Mucosa of rectum (tissue), 2 donors: Measurements from ENCODE around the gene HOXC12.

Experiments used
- H3K27ac ChIP-seq, 2 donors: one replicate each; pipeline ENCODE4 v1.7.0; 2013; ENCODE audit warnings: inconsistent platforms in 2 of 2, low read depth in 2 of 2, low read length in 2 of 2
- H3K27me3 ChIP-seq, 2 donors: one replicate each; pipeline ENCODE4 v1.7.0; 2013; ENCODE audit warnings: low read length in 2 of 2; ENCODE audit not compliant: control insufficient read depth in 2 of 2, insufficient read depth in 2 of 2
- H3K36me3 ChIP-seq, 2 donors: one replicate each; pipeline ENCODE4 v1.7.0; 2013; ENCODE audit warnings: low read length in 2 of 2; ENCODE audit not compliant: control insufficient read depth in 2 of 2, insufficient read depth in 2 of 2
- H3K4me1 ChIP-seq, 2 donors: one replicate each; pipeline ENCODE4 v1.7.0; 2013; ENCODE audit warnings: low read length in 2 of 2, mild to moderate bottlenecking in 1 of 2; ENCODE audit not compliant: control insufficient read depth in 2 of 2, insufficient read depth in 2 of 2
- H3K4me3 ChIP-seq, 2 donors: one replicate each; pipeline ENCODE4 v1.7.0; 2013; ENCODE audit warnings: low read length in 2 of 2
- H3K9ac ChIP-seq, 2 donors: one replicate each; pipeline ENCODE4 v1.7.0; 2013; ENCODE audit warnings: low read length in 2 of 2, low read depth in 1 of 2, mild to moderate bottlenecking in 1 of 2
- H3K9me3 ChIP-seq, 2 donors: one replicate each; pipeline ENCODE4 v1.7.0; 2013; ENCODE audit warnings: low read length in 2 of 2; ENCODE audit not compliant: control insufficient read depth in 2 of 2
- donor health status: healthy.
- donor health status: Normal muscosa, but diverticular disease.

The HOXC12 gene

DNA sequence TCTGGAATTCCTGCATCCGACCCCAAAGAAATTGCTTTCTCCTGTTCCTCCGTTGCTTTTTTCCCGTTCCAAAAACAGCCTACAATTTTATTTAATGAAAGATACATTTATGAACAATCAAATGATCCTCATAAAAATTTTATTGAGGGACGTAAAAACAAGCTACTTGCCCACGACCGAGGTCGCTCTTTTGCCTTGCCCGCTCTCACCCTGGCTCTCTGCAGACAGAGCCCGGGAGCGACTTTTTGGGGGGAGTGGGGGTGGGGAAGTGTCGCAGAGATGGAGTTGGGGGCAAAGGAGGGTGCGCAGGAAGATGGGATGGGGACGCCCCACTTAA lies 44.2 kb downstream of the HOXC12 start:
- Histone ChIP-seq H3K27me3 (peaks cover 85 to 91% of the 10 kb centered on the region in 2 donors), H3K36me3 (no peaks in the 10 kb centered on the region), H3K9me3 (no peaks in the 10 kb centered on the region), H3K27ac (no peak overlapping the region), H3K9ac (no peak overlapping the region), H3K4me1 (peaks cover 18 to 20% of the 10 kb centered on the region in 2 donors), H3K4me3 (no peak overlapping the region)

DNA sequence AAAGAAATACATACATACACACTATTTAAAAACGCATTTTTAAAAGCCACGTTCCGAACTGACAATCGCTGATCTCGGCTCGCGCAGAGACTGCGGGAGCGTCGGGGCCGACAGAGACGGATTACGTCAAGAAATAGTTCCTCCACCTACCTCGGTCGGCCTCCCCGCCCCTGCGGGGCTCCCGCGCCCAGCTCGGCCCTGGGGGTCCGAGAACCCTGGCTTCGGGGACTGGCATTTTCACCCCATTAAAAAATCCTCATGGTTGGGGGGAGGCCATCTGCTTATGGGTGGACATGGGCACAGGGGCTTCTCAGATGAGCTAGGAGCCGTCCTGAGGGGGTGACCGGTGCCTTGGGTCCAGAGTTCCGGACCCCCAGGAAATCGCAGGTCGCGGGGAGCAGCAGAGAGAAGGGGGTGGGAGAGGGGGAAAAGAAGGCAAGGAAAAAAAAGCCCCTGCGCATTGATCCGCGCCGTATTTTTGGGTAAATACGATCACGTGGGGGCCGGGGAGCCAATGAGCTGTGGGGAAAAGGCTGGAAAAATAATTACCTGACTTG lies 44.9 kb downstream of the HOXC12 start:
- no peaks in the 10 kb centered on the region for H3K9me3 ChIP-seq
- peaks cover 82 to 91% of the 10 kb centered on the region in 2 donors for H3K27me3 ChIP-seq
- peaks cover 15 to 18% of the 10 kb centered on the region in 2 donors for H3K4me1 ChIP-seq
- H3K36me3 ChIP-seq, result no peaks in the 10 kb centered on the region
- no peak overlapping the region for H3K27ac ChIP-seq
- no peak overlapping the region for H3K4me3 ChIP-seq
- H3K9ac ChIP-seq, result no peak overlapping the region

DNA sequence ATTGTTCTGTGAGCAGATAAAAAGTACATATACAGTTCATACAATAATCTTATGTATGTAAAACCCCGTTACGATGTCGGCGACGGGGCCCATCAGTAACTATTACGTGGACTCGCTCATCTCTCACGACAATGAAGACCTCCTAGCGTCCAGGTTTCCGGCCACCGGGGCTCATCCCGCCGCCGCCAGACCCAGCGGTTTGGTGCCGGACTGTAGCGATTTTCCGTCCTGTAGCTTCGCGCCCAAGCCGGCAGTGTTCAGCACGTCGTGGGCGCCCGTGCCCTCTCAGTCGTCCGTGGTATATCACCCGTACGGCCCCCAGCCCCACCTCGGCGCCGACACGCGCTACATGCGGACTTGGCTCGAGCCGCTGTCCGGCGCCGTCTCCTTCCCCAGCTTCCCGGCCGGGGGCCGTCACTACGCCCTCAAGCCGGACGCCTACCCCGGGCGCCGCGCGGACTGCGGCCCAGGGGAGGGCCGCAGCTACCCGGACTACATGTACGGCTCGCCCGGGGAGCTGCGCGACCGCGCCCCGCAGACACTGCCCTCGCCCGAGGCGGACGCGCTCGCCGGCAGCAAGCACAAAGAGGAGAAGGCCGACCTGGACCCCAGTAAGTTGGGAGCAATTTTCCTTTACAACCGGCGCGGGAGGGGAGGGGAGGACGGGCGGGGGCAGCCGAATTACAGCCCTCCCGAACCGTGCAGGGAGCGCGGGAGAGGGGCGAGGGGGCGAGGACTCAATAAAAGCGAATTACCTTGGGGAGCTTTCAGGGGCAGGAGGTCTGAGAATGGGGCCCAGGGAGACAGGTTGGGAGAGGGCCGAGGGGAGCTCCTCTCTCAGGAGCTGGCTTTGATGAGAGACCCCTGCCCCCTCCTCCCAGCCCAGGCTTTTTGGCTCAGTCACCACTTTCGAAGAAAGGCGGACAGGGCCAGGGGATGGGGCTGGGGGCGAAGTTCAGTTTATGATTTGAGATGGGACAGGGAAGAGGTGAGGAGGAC lies 45.7 kb downstream of the HOXC12 start, which contains the start of gene HOXC9:
HOXC9 (plus strand) TSS at position 46 of the 999 bp plus-strand sequence; CDS start at position 74, 28 bp downstream.
- Histone ChIP-seq H3K27ac (no peak within 1 kb of the TSS), H3K27me3 (peaks cover 82 to 91% of the 10 kb centered on the region in 2 donors), H3K4me3 (no peak within 1 kb of the TSS), H3K9me3 (no peaks in the 10 kb centered on the region), H3K36me3 (no peaks in the 10 kb centered on the region), H3K4me1 (peaks cover 7 to 11% of the 10 kb centered on the region in 2 donors), H3K9ac (no peak within 1 kb of the TSS)

DNA sequence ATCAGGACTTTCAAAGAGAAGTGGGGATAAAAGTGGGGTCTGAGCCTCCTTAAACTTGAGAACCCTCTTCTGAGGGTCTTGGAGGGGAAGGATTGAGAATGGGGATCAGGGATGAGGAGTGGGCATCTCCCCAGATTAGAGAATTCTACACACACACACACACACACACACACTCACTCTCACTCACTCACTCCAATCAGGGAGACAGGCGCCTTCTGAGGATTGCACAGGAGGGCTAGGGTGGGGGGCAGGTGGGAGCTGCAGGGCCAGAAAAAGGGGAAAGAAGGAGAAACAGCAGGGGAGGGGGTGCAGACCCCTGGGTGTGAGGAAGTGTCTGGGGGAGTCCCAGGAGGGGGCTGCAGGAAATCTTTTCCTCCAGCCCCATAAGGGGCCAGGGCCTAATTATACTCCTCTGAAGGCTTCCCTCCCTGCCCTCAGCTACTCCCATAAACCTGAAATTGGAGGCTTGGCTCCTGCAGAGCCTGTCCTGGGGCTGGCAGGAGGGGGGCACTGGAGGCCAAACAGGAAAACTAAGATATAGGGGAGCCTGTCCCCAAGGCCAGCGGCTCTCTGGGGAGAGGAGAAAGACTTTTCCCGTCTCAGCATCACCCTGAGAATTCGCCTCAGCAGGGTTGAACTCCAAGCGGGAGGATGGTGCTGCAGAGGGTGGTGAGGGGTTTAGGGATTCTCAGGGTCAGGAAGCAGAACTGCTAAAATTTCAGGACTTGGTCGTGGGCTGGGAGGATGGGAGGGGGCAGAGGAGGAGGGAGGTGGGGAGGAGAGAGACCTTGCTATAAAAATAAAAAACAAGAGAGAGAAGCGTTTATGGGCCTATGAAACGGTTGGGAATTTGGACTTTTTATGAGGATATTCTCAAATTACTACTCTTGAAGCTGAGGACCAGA lies 46.8 kb downstream of the HOXC12 start:
- no peaks in the 10 kb centered on the region for H3K9me3 ChIP-seq
- no peak overlapping the region for H3K9ac ChIP-seq
- H3K4me1 ChIP-seq, result peaks cover 3 to 11% of the 10 kb centered on the region in 2 donors
- no peaks in the 10 kb centered on the region for H3K36me3 ChIP-seq
- H3K27me3 ChIP-seq, result peaks cover 81 to 91% of the 10 kb centered on the region in 2 donors
- no peak overlapping the region for H3K4me3 ChIP-seq
- no peak overlapping the region for H3K27ac ChIP-seq

DNA sequence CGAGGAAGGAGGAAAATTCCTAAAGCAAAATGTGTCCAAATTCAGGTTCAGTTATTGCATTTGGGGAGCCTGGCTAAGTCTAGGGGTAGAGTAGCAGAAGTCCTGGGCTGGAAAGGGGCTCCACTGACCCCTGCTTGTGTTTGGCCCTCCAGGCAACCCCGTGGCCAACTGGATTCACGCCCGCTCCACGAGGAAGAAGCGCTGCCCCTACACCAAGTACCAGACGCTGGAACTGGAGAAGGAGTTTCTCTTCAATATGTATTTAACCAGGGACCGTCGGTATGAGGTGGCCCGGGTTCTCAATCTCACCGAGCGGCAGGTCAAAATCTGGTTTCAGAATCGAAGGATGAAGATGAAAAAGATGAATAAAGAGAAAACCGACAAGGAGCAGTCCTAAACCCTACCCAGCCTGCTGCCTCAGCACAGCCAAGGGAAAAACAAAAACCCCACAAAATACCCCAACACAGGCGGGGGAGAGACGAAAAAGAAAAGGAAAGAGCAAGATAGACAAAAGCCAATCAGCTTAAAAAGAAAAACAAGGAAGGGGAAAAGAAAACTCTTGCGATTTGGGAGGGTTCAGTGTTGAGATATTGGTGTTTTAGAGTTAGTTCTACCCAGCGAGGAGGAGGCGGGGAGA lies 47.7 kb downstream of the HOXC12 start:
- no peak overlapping the region for H3K27ac ChIP-seq

DNA sequence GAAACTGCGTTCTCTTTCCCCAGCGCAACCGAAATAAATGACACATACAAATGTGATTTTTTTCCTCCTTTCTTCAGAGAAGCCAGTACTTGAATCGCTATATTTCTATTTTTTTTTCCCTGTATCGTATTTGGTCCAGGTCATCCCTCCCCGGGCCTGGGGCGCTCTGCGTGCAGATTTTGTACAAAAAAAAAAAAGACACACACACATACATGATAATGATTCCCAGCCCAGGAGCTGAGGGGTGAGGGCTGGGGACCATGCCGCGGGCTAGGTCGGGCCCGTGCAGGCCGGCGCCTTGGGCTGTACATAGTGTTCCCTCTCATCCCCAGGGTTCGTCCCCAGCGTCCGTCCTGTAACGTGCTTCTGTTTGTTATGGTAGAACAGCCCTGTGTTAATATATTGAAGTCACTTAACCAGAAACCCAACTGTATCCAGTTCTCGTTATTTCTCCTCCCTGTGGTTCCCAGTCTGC lies 48.2 kb downstream of the HOXC12 start:
- Histone ChIP-seq H3K27me3 (peaks cover 83 to 90% of the 10 kb centered on the region in 2 donors), H3K27ac (no peak overlapping the region), H3K9me3 (no peaks in the 10 kb centered on the region), H3K4me3 (no peak overlapping the region), H3K9ac (no peak overlapping the region), H3K36me3 (no peaks in the 10 kb centered on the region), H3K4me1 (peaks cover 3 to 11% of the 10 kb centered on the region in 2 donors)

More for the DNA sequence above, 47.7 kb downstream of the HOXC12 start:
- Histone ChIP-seq H3K27me3 (peaks cover 83 to 91% of the 10 kb centered on the region in 2 donors), H3K4me3 (no peak overlapping the region), H3K9ac (no peak overlapping the region), H3K9me3 (no peaks in the 10 kb centered on the region), H3K36me3 (no peaks in the 10 kb centered on the region), H3K4me1 (peaks cover 3 to 11% of the 10 kb centered on the region in 2 donors)

DNA sequence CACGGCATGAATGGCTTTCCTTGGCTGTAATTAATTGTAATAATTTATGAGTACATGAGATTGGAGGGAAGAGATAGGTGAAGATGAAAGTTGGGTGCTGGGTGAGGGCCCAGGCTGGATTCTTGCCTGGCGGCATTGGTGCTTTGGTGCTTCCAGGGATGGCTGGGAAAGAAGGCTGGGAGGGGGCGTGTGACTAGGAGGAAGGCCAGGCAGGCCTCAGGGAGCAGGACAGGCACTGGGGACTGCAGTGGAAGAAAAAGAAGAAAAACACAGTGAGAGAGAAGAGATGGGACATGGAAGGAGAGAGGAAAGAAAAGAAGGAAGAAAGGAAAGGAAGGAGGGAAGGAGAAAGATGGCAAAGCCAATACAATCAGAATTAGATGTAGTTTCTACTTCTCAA lies 48.9 kb downstream of the HOXC12 start:
- Histone ChIP-seq H3K36me3 (no peaks in the 10 kb centered on the region), H3K4me3 (no peak overlapping the region), H3K27me3 (peaks cover 82 to 88% of the 10 kb centered on the region in 2 donors), H3K4me1 (peaks cover 3 to 11% of the 10 kb centered on the region in 2 donors), H3K9me3 (no peaks in the 10 kb centered on the region), H3K9ac (no peak overlapping the region), H3K27ac (no peak overlapping the region)

DNA sequence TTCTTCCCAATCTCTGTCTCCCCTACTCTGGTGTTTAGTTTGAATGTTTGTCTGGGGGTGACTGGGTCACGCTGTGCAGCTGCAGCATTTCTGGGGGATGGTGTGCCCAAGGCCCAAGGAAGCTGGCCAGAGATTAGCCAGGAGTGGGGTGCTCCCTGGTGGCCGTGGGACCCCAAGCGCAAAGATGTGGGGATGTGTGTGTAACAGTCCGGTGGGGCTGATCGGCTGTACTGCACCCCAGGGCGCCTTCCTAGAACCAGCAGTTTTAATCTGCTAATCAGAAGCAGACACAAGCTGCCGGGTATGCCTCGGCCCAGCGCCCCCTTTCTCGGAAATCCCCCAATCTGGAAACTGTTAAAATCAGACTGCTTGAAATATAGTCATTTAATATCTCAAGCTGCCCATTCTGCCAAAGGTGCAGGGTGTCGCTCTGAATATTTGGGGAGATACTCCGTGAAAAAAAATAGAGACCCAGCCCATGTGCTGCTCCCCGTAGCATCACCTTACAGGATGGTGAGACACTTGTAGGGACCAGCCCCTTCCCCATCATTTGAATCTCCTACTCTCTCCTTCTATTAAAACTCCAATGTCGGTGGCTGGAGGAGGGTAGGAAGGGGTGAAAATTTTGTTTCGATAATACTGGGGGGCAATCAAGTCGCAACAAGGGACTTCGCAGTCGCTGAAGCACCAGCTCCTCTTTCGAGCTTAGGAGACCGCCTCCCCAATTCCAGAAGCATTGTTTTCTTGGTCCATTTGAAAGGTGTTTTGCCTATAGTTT lies 49.5 kb downstream of the HOXC12 start:
- H3K27me3 ChIP-seq, result peaks cover 79 to 85% of the 10 kb centered on the region in 2 donors
- H3K4me3 ChIP-seq, result no peak overlapping the region
- no peak overlapping the region for H3K9ac ChIP-seq
- peaks cover 3 to 11% of the 10 kb centered on the region in 2 donors for H3K4me1 ChIP-seq
- no peaks in the 10 kb centered on the region for H3K9me3 ChIP-seq
- H3K27ac ChIP-seq, result no peak overlapping the region
- H3K36me3 ChIP-seq, result no peaks in the 10 kb centered on the region
